MCF 10A (cell line): ENCODE measurements around the gene GNB1. TPM values are rescaled to one million over a fixed set of nuclear protein-coding genes. Genes with fewer than 3 reads are reported as not detected.

ENCODE experiments used
- BruUV-seq: library from RNA; stranded (reverse); fragments of 400-500 nt; replicated peaks from 2 replicates; lab custom pipeline; 2021; lab: Mats Ljungman, UMichigan
- CTCF ChIA-PET: fragments of 300-600 bp; sonication (Branson Sonifier 250); formaldehyde crosslinking; extraction: SDS; loops from one replicate; lab custom pipeline; 2021; ENCODE audit warnings: antibody characterized with exemption, inconsistent platforms; lab: Yijun Ruan, JAX
- POLR2A ChIA-PET: fragments of 300-600, 350-650 bp; sonication (Branson Sonifier 250); formaldehyde crosslinking; extraction: SDS; loops from one replicate; lab custom pipeline; 2020; ENCODE audit warnings: antibody characterized with exemption, inconsistent platforms; lab: Yijun Ruan, JAX
- DNase-seq: peaks from one replicate; pipeline ENCODE4 v3.0.0-alpha.2; 2018; ENCODE audit not compliant: unreplicated experiment
- H3K27ac Mint-ChIP-seq: one replicate; pipeline ENCODE4 v1.8.0; 2022; ENCODE audit warnings: mild to moderate bottlenecking, low read depth, mixed read lengths; ENCODE audit not compliant: unreplicated experiment
- H3K27me3 Mint-ChIP-seq: one replicate; pipeline ENCODE4 v1.8.0; 2022; ENCODE audit warnings: mixed read lengths; ENCODE audit not compliant: insufficient read depth, unreplicated experiment
- H3K36me3 Mint-ChIP-seq: one replicate; pipeline ENCODE4 v1.8.0; 2022; ENCODE audit warnings: mild to moderate bottlenecking, moderate library complexity, mixed read lengths; ENCODE audit not compliant: insufficient read depth, unreplicated experiment
- H3K4me1 Mint-ChIP-seq: one replicate; pipeline ENCODE4 v1.8.0; 2022; ENCODE audit warnings: mixed read lengths; ENCODE audit not compliant: insufficient read depth, unreplicated experiment
- H3K4me3 Mint-ChIP-seq: one replicate; pipeline ENCODE4 v1.8.0; 2022; ENCODE audit warnings: mild to moderate bottlenecking, moderate library complexity, mixed read lengths; ENCODE audit not compliant: unreplicated experiment
- H3K9me3 Mint-ChIP-seq: one replicate; pipeline ENCODE4 v1.8.0; 2022; ENCODE audit warnings: mixed read lengths; ENCODE audit not compliant: unreplicated experiment
- CTCF ChIP-seq: fragments of 200-600 bp; IDR thresholded peaks from one replicate; pipeline ENCODE4 v1.8.0; 2022; ENCODE audit warnings: antibody characterized with exemption, mild to moderate bottlenecking; ENCODE audit not compliant: unreplicated experiment
- intact Hi-C: fragments of 100-400 bp; cut with micrococcal nuclease; formaldehyde crosslinking; loops from 2 replicates; pipeline ENCODE4 v1.14.1; 2022
- total RNA-seq: library from RNA; stranded (reverse); gene quantifications from 2 replicates; pipeline ENCODE4 v1.2.3, GENCODE V29; 2022

The GNB1 gene
- total RNA-seq, 1 experiment from 2014 or later = 430 TPM

- no peak for DNase-seq
Observed at GRCh38 chr1:1877865-1878436, 12.9 kb downstream of the GNB1 start.

GRCh38 chr1:1876335-1876930, 14.5 kb downstream of the GNB1 start:
- no TSS peak for BruUV-seq
- TF ChIP-seq CTCF = no peak
- ChIA-PET POLR2A (interaction anchor here (0.6 to 0.9 kb wide), 2 partner anchors 12 to 33 kb away, joined by 3 read pairs; no protein-coding TSS in a partner anchor), CTCF (interaction anchor here (0.9 kb wide), 1 partner anchor 11 kb away, joined by 5 read pairs; no protein-coding TSS in a partner anchor)
- Mint-ChIP-seq H3K4me1 (peaks cover 43% of the 10 kb centered on the region), H3K4me3 (no peak overlapping the region), H3K27ac (no peak overlapping the region), H3K9me3 (no peaks in the 10 kb centered on the region), H3K36me3 (peaks cover 42% of the 10 kb centered on the region), H3K27me3 (no peaks in the 10 kb centered on the region)
- DNase-seq = no peak
- intact Hi-C loops = no loop called here

More at GRCh38 chr1:1877865-1878436, 12.9 kb downstream of the GNB1 start:
- no peaks in the 10 kb centered on the region for H3K27me3 Mint-ChIP-seq
- POLR2A ChIA-PET = interaction anchor here (0.8 kb wide), 1 partner anchor 11 kb away, joined by 4 read pairs; no protein-coding TSS in a partner anchor
- no peak for TF ChIP-seq CTCF
- intact Hi-C loops = no loop called here
- no peaks in the 10 kb centered on the region for H3K9me3 Mint-ChIP-seq
- no TSS peak for BruUV-seq
- CTCF ChIA-PET = no interaction called here
- peaks cover 42% of the 10 kb centered on the region for H3K36me3 Mint-ChIP-seq
- H3K4me1 Mint-ChIP-seq = peaks cover 39% of the 10 kb centered on the region
- no peak overlapping the region for H3K4me3 Mint-ChIP-seq
- H3K27ac Mint-ChIP-seq = no peak overlapping the region

GRCh38 chr1:1875932-1876331, 15.0 kb downstream of the GNB1 start:
- TF ChIP-seq CTCF = no peak
- CTCF ChIA-PET = no interaction called here
- Mint-ChIP-seq H3K4me1 (peaks cover 38% of the 10 kb centered on the region), H3K9me3 (no peaks in the 10 kb centered on the region), H3K27ac (no peak overlapping the region), H3K36me3 (peaks cover 41% of the 10 kb centered on the region), H3K27me3 (no peaks in the 10 kb centered on the region), H3K4me3 (no peak overlapping the region)
- POLR2A ChIA-PET = interaction anchor here (0.6 to 0.9 kb wide), 2 partner anchors 13 to 34 kb away, joined by 3 read pairs; no protein-coding TSS in a partner anchor
- no peak for DNase-seq
- BruUV-seq = no TSS peak
- intact Hi-C loops = no loop called here

- Mint-ChIP-seq H3K27ac (no peak overlapping the region), H3K27me3 (no peaks in the 10 kb centered on the region), H3K4me1 (peaks cover 33% of the 10 kb centered on the region), H3K9me3 (no peaks in the 10 kb centered on the region), H3K36me3 (peaks cover 40% of the 10 kb centered on the region), H3K4me3 (no peak overlapping the region)
- DNase-seq = no peak
- no TSS peak for BruUV-seq
- ChIA-PET POLR2A (interaction anchor here (0.9 to 1.2 kb wide), 2 partner anchors 11 to 14 kb away, joined by 4 read pairs; no protein-coding TSS in a partner anchor), CTCF (interaction anchor here (0.6 to 0.7 kb wide), 2 partner anchors 69 to 300 kb away, joined by 3 read pairs; no protein-coding TSS in a partner anchor)
- TF ChIP-seq CTCF = no peak
- intact Hi-C loops = no loop called here
Observed at GRCh38 chr1:1874901-1875300, 16.0 kb downstream of the GNB1 start.
